CD4-positive, alpha-beta T cell treated with Interleukin-17A for 1 hour (primary cell): Measurements from ENCODE around the gene PON1.

Source experiments
- DNase-seq: peaks from one replicate; pipeline ENCODE4 v3.0.0-alpha.2; 2020

Gene PON1

GRCh38 chr7:95250571-95250970 is 73.8 kb downstream of the PON1 start:
- DNase-seq = no peak
